Uterus (tissue), 4 donors: ENCODE measurements around the gene SLC44A2. TPM values are rescaled to one million over a fixed set of nuclear protein-coding genes. Genes with fewer than 3 reads are reported as not detected.
"Not testable (repeated sequence)": the region's sequence is repeated elsewhere in the genome, so short reads cannot be mapped to it uniquely, and the experiment has no call there.

ENCODE experiments used
- DNase-seq, 2 donors: peaks; one replicate each; pipeline ENCODE4 v3.0.0-alpha.2; 2019 to 2020
- H3K27ac ChIP-seq, 2 donors: fragments of 200-600 bp; sonication (generic); 1 replicate in 1 of 2; 2 replicates in 1 of 2; pipeline ENCODE4 v1.5.1; 2016 to 2018
- H3K27me3 ChIP-seq, 2 donors: fragments of 200-600 bp; sonication (generic); one replicate each; pipeline ENCODE4 v1.5.1; 2018 to 2019; ENCODE audit warnings: control low read depth in 1 of 2
- H3K36me3 ChIP-seq, 2 donors: fragments of 200-600 bp; sonication (generic); one replicate each; pipeline ENCODE4 v1.5.1; 2019; ENCODE audit warnings: control low read depth in 1 of 2
- H3K4me1 ChIP-seq, 2 donors: fragments of 200-600 bp; sonication (generic); one replicate each; pipeline ENCODE4 v1.5.1; 2018 to 2019; ENCODE audit warnings: control low read depth in 1 of 2
- H3K4me3 ChIP-seq, 2 donors: fragments of 200-600 bp; sonication (generic); 1 replicate in 1 of 2; 2 replicates in 1 of 2; pipeline ENCODE4 v1.5.1; 2018 to 2019; ENCODE audit warnings: mild to moderate bottlenecking in 1 of 2
- H3K9me3 ChIP-seq, 2 donors: fragments of 200-600 bp; sonication (generic); one replicate each; pipeline ENCODE4 v1.5.1; 2019; ENCODE audit warnings: control low read depth in 1 of 2
- CTCF ChIP-seq, 4 experiments: fragments of 200-600 bp in 2 of 4; fragments of 450-650 bp in 2 of 4; sonication (generic) in 2 of 4; IDR thresholded peaks; one replicate each; pipeline ENCODE4 v1.5.1; 2016 to 2019; ENCODE audit warnings: antibody characterized with exemption in 4 of 4, mild to moderate bottlenecking in 2 of 4, moderate library complexity in 1 of 4
- POLR2A ChIP-seq, 2 donors: fragments of 450-650 bp; IDR thresholded peaks; one replicate each; pipeline ENCODE4 v1.6.1; 2016; ENCODE audit warnings: antibody characterized with exemption in 2 of 2, mild to moderate bottlenecking in 1 of 2, moderate library complexity in 1 of 2
- intact Hi-C: fragments of 100-400 bp; cut with DNase I; formaldehyde crosslinking; loops from one replicate; pipeline ENCODE4 v1.15.1; 2023; ENCODE audit warnings: low total_unique reads
- total RNA-seq, 4 donors: library from RNA; depleted of rRNA in 3 of 4; stranded (reverse); fragments of >200 nt in 3 of 4; gene quantifications; one replicate each; pipeline versions ENCODE4 v1.1.0 to v1.2.4, GENCODE V29; 2014 to 2023
- donor health status: DM: yes; HTN: yes; CAD: no.

SLC44A2 gene
- total RNA-seq, 4 donors from 2014 or later = 38.5 to 107 (median 65.8) TPM

GRCh38 chr19:10670182-10670581, 44.8 kb downstream of the SLC44A2 start:
- H3K9me3 ChIP-seq = no peaks in the 10 kb centered on the region
- H3K27ac ChIP-seq = no peak overlapping the region
- H3K36me3 ChIP-seq = no peaks in the 10 kb centered on the region
- TF ChIP-seq CTCF (IDR thresholded peaks at IDR 0.05) (no peak), POLR2A (IDR thresholded peaks at IDR 0.05) (no peak)
- H3K4me1 ChIP-seq = peaks cover 0 to 4% of the 10 kb centered on the region in 2 donors
- H3K4me3 ChIP-seq = no peak overlapping the region
- H3K27me3 ChIP-seq = no peaks in the 10 kb centered on the region
- no peak for DNase-seq
- intact Hi-C loops = no loop called here

- no peak overlapping the region for H3K4me3 ChIP-seq
- TF ChIP-seq CTCF (IDR thresholded peaks at IDR 0.05) (no peak), POLR2A (IDR thresholded peaks at IDR 0.05) (no peak)
- no peaks in the 10 kb centered on the region for H3K9me3 ChIP-seq
- no peak for DNase-seq
- intact Hi-C loops = no loop called here
- H3K27ac ChIP-seq = no peak overlapping the region
- H3K27me3 ChIP-seq = no peaks in the 10 kb centered on the region
- H3K36me3 ChIP-seq = no peaks in the 10 kb centered on the region
- peaks cover 0 to 4% of the 10 kb centered on the region in 2 donors for H3K4me1 ChIP-seq
These were observed 45.8 kb downstream of the SLC44A2 start for GRCh38 chr19:10670876-10671804.

GRCh38 chr19:10671922-10672321, 46.6 kb downstream of the SLC44A2 start:
- intact Hi-C loops, H3K36me3 ChIP-seq, H3K27me3 ChIP-seq, DNase-seq, H3K27ac ChIP-seq, H3K4me3 ChIP-seq, H3K4me1 ChIP-seq, H3K9me3 ChIP-seq: not testable (repeated sequence)

- H3K36me3 ChIP-seq, H3K4me1 ChIP-seq, H3K4me3 ChIP-seq, H3K9me3 ChIP-seq, DNase-seq, intact Hi-C loops, H3K27ac ChIP-seq, H3K27me3 ChIP-seq: not testable (repeated sequence)
These were observed 49.9 kb downstream of the SLC44A2 start for GRCh38 chr19:10675214-10675613.

- no peak for DNase-seq
- H3K4me3 ChIP-seq = no peak overlapping the region
- no peaks in the 10 kb centered on the region for H3K9me3 ChIP-seq
- no peak overlapping the region for H3K27ac ChIP-seq
- TF ChIP-seq CTCF (IDR thresholded peaks at IDR 0.05) (no peak), POLR2A (IDR thresholded peaks at IDR 0.05) (no peak)
- H3K36me3 ChIP-seq = no peaks in the 10 kb centered on the region
- intact Hi-C loops = no loop called here
- H3K27me3 ChIP-seq = no peaks in the 10 kb centered on the region
- no peaks in the 10 kb centered on the region for H3K4me1 ChIP-seq
These were observed 52.4 kb downstream of the SLC44A2 start for GRCh38 chr19:10677751-10678150.

- intact Hi-C loops = no loop called here
- DNase-seq = no peak
- H3K4me3 ChIP-seq = no peak overlapping the region
- no peaks in the 10 kb centered on the region for H3K9me3 ChIP-seq
- H3K36me3 ChIP-seq = no peaks in the 10 kb centered on the region
- TF ChIP-seq POLR2A (IDR thresholded peaks at IDR 0.05) (no peak), CTCF (IDR thresholded peaks at IDR 0.05) (no peak)
- H3K27me3 ChIP-seq = no peaks in the 10 kb centered on the region
- no peaks in the 10 kb centered on the region for H3K4me1 ChIP-seq
- H3K27ac ChIP-seq = no peak overlapping the region
These were observed 53.5 kb downstream of the SLC44A2 start for GRCh38 chr19:10678813-10679212.
